ENCODE data around the gene NSUN5.

Gene NSUN5

GRCh38 chr7:73332447-73332846 is 23.8 kb upstream of the NSUN5 start:
- ChIA-PET CTCF (interaction anchor here (1.6 kb wide), 1 partner anchor 8 kb away, joined by 7 read pairs; no protein-coding TSS in a partner anchor), POLR2A (no interaction called here)
- TF ChIP-seq REPIN1 (tag by site-specific recombination; IDR thresholded peaks at IDR 0.05; ENCODE audit: low read depth) (no peak), ZNF561 (tag by site-specific recombination; IDR thresholded peaks at IDR 0.05; ENCODE audit: borderline replicate concordance) (no peak), ZNF184 (tag by site-specific recombination; IDR thresholded peaks at IDR 0.05) (no peak), ZBTB20 (tag by site-specific recombination; IDR thresholded peaks at IDR 0.05) (no peak), ZBTB7A (tag by site-specific recombination; IDR thresholded peaks at IDR 0.05; ENCODE audit: low read depth) (no peak), TSHZ1 (tag by site-specific recombination; IDR thresholded peaks at IDR 0.05; ENCODE audit: borderline replicate concordance) (no peak), ZNF658 (tag by site-specific recombination; IDR thresholded peaks at IDR 0.05) (no peak), ZNF202 (tag by site-specific recombination; IDR thresholded peaks at IDR 0.05; ENCODE audit: borderline replicate concordance) (no peak), YY1 (tag by site-specific recombination; IDR thresholded peaks at IDR 0.05) (no peak), WT1 (tag by site-specific recombination; IDR thresholded peaks at IDR 0.05) (no peak), ZNF404 (tag by site-specific recombination; IDR thresholded peaks at IDR 0.05) (no peak), ZNF585B (tag by site-specific recombination; IDR thresholded peaks at IDR 0.05) (no peak), ZFP3 (tag by site-specific recombination; IDR thresholded peaks at IDR 0.05; ENCODE audit: low read depth) (no peak), ZNF23 (tag by site-specific recombination; IDR thresholded peaks at IDR 0.05; ENCODE audit: borderline replicate concordance) (no peak)
- Histone ChIP-seq H3K27ac (ENCODE audit: extremely low read depth, low read depth, low read length) (no peak overlapping the region), H3K9me3 (ENCODE audit: control insufficient read depth, insufficient read depth, low read depth, low read length) (no peaks in the 10 kb centered on the region), H3K4me3 (ENCODE audit: low read depth, low read length) (no peak overlapping the region), H3K4me1 (ENCODE audit: control insufficient read depth, insufficient read depth, low read length) (no peaks in the 10 kb centered on the region), H3K36me3 (ENCODE audit: control insufficient read depth in 2 of 2, insufficient read depth in 1 of 2, low read length in 2 of 2) (no peaks in the 10 kb centered on the region)

- Histone ChIP-seq H3K27ac (ENCODE audit: extremely low read depth, low read depth, low read length) (no peak overlapping the region), H3K9me3 (ENCODE audit: control insufficient read depth, insufficient read depth, low read depth, low read length) (no peaks in the 10 kb centered on the region), H3K4me1 (ENCODE audit: control insufficient read depth, insufficient read depth, low read length) (no peaks in the 10 kb centered on the region), H3K36me3 (ENCODE audit: control insufficient read depth in 2 of 2, insufficient read depth in 1 of 2, low read length in 2 of 2) (no peaks in the 10 kb centered on the region), H3K4me3 (ENCODE audit: low read depth, low read length) (no peak overlapping the region)
- no peak for TF ChIP-seq FEZF1 (tag by site-specific recombination; IDR thresholded peaks at IDR 0.05)
- TF ChIP-seq ZNF660 (tag by site-specific recombination; IDR thresholded peaks at IDR 0.05) = no peak
- TF ChIP-seq ZNF324 (tag by site-specific recombination; IDR thresholded peaks at IDR 0.05) = no peak
- no peak for TF ChIP-seq ZNF600 (tag by site-specific recombination; IDR thresholded peaks at IDR 0.05)
- no peak for TF ChIP-seq ZNF221 (tag by site-specific recombination; IDR thresholded peaks at IDR 0.05; ENCODE audit: borderline replicate concordance)
- TF ChIP-seq ZNF571 (tag by site-specific recombination; IDR thresholded peaks at IDR 0.05) = no peak
- no peak for TF ChIP-seq ZNF174 (tag by site-specific recombination; IDR thresholded peaks at IDR 0.05)
- no peak for TF ChIP-seq ZNF521 (tag by site-specific recombination; IDR thresholded peaks at IDR 0.05)
- TF ChIP-seq ZNF362 (tag by site-specific recombination; IDR thresholded peaks at IDR 0.05) = no peak
- no peak for TF ChIP-seq ZSCAN23 (tag by site-specific recombination; IDR thresholded peaks at IDR 0.05)
- ChIA-PET POLR2A (no interaction called here), CTCF (interaction anchor here (1.2 to 1.4 kb wide), 2 partner anchors 11 to 121 kb away, joined by 4 read pairs; no protein-coding TSS in a partner anchor)
These were observed 22.1 kb upstream of the NSUN5 start for GRCh38 chr7:73330772-73331171.
